Limb (tissue), 2 donors: ENCODE results near the gene KREMEN2.
"Not testable (repeated sequence)": the region's sequence is repeated elsewhere in the genome, so short reads cannot be mapped to it uniquely, and the experiment has no call there.

Experiments
- DNase-seq, 2 donors: peaks; one replicate each; pipeline ENCODE4 v3.0.0-alpha.2; 2016; ENCODE audit errors: extremely low spot score in 2 of 2

The KREMEN2 gene

GRCh38 chr16:2938206-2938605 is 25.9 kb upstream of the KREMEN2 start:
- no peak for DNase-seq

- no peak for DNase-seq
These were observed 24.1 kb upstream of the KREMEN2 start for GRCh38 chr16:2939968-2940367.

GRCh38 chr16:2942045-2942444 is 22.0 kb upstream of the KREMEN2 start:
- no peak for DNase-seq

- DNase-seq = not testable (repeated sequence)
These were observed 20.4 kb upstream of the KREMEN2 start for GRCh38 chr16:2943716-2944115.

- DNase-seq = no peak
These were observed 17.4 kb upstream of the KREMEN2 start for GRCh38 chr16:2946649-2947048.

GRCh38 chr16:2948807-2949704 is 15.0 kb upstream of the KREMEN2 start:
- DNase-seq = no peak

GRCh38 chr16:2949705-2950352 is 14.2 kb upstream of the KREMEN2 start:
- peak in 1 of 2 donors; percentile 23 for DNase-seq

- no peak for DNase-seq
These were observed 13.7 kb upstream of the KREMEN2 start for GRCh38 chr16:2950353-2950724.

- no peak for DNase-seq
These were observed 13.3 kb upstream of the KREMEN2 start for GRCh38 chr16:2950773-2951172.

- peak in 1 of 2 donors; percentile 27 for DNase-seq
These were observed 11.4 kb upstream of the KREMEN2 start for GRCh38 chr16:2952679-2953078.

- DNase-seq = peak in 1 of 2 donors; percentile 31
These were observed 10.1 kb upstream of the KREMEN2 start for GRCh38 chr16:2953706-2954627.

- peak in 1 of 2 donors; percentile 30 for DNase-seq
These were observed 9.3 kb upstream of the KREMEN2 start for GRCh38 chr16:2954656-2955381.

GRCh38 chr16:2955438-2955778 is 8.7 kb upstream of the KREMEN2 start:
- peak in 1 of 2 donors; percentile 23 for DNase-seq

- peak in 1 of 2 donors; percentile 32 for DNase-seq
These were observed 8.1 kb upstream of the KREMEN2 start for GRCh38 chr16:2955779-2956578.

GRCh38 chr16:2956579-2956956 is 7.5 kb upstream of the KREMEN2 start:
- DNase-seq = no peak

GRCh38 chr16:2959206-2959605 is 4.9 kb upstream of the KREMEN2 start:
- no peak for DNase-seq

GRCh38 chr16:2960183-2961010 is 3.7 kb upstream of the KREMEN2 start:
- DNase-seq = no peak

GRCh38 chr16:2962334-2963073 is 1.6 kb upstream of the KREMEN2 start:
- peak in 1 of 2 donors; percentile 43 for DNase-seq
